SK-N-MC (cell line): ENCODE results near the gene IGF2R.
A peak's percentile ranks its signal among the peaks of the same experiment; 100 is the strongest.

Source experiments
- DNase-seq: peaks from one replicate; pipeline ENCODE4 v3.0.0-alpha.2; 2011; ENCODE audit warnings: low read depth, low spot score
- H3K27ac ChIP-seq: fragments of 200-600 bp; sonication (generic); 2 replicates; pipeline ENCODE4 v1.5.1; 2016; ENCODE audit warnings: mixed run types
- H3K36me3 ChIP-seq: fragments of 200-600 bp; sonication (generic); 2 replicates; pipeline ENCODE4 v1.6.1; 2017; ENCODE audit warnings: antibody characterized with exemption, low read length, mixed read lengths; ENCODE audit not compliant: insufficient read depth
- H3K4me3 ChIP-seq: fragments of 200-600 bp; sonication (generic); 2 replicates; pipeline ENCODE4 v1.5.1; 2016
- H3K9ac ChIP-seq: fragments of 200-600 bp; sonication (generic); 2 replicates; pipeline ENCODE4 v1.8.0; 2017; ENCODE audit warnings: mixed run types, mixed read lengths; ENCODE audit not compliant: insufficient read length
- H3K9me3 ChIP-seq: fragments of 200-600 bp; sonication (generic); 2 replicates; pipeline ENCODE4 v1.6.1; 2017; ENCODE audit warnings: low read depth, mild to moderate bottlenecking, antibody characterized with exemption, low read length, moderate library complexity, mixed read lengths
- EZH2 ChIP-seq: fragments of 200-600 bp; sonication (generic); IDR thresholded peaks from one replicate; pipeline ENCODE4 v1.6.1; 2017; ENCODE audit warnings: antibody characterized with exemption
- FOXP2 ChIP-seq: optimal IDR thresholded peaks from 2 replicates; pipeline ENCODE3; 2011; ENCODE audit warnings: mild to moderate bottlenecking, moderate library complexity; ENCODE audit not compliant: insufficient read depth; ENCODE audit errors: extremely low read length, control extremely low read depth
- POLR2AphosphoS5 ChIP-seq: IDR thresholded peaks from 2 replicates; pipeline ENCODE4 v1.6.1; 2012; ENCODE audit warnings: mild to moderate bottlenecking, low read depth, low read length, borderline replicate concordance

The IGF2R gene

GRCh38 chr6:159945801-159946392 lies 23.0 kb upstream of the IGF2R start:
- H3K4me3 ChIP-seq, result no peak overlapping the region
- H3K9ac ChIP-seq, result no peak overlapping the region
- no peaks in the 10 kb centered on the region for H3K36me3 ChIP-seq
- peaks cover 7% of the 10 kb centered on the region; the same call in 1 of the 2 replicates for H3K9me3 ChIP-seq
- no peak for TF ChIP-seq POLR2AphosphoS5
- no peak for TF ChIP-seq FOXP2
- no peak for TF ChIP-seq EZH2
- no peak for DNase-seq
- no peak overlapping the region for H3K27ac ChIP-seq

- Histone ChIP-seq H3K4me3 (no peak overlapping the region), H3K9ac (no peak overlapping the region), H3K27ac (no peak overlapping the region), H3K9me3 (peaks cover 7% of the 10 kb centered on the region; the same call in 1 of the 2 replicates), H3K36me3 (no peaks in the 10 kb centered on the region)
- DNase-seq, result no peak
- TF ChIP-seq FOXP2, result no peak
- no peak for TF ChIP-seq POLR2AphosphoS5
- no peak for TF ChIP-seq EZH2
Observed at GRCh38 chr6:159946912-159947311, 22.0 kb upstream of the IGF2R start.

GRCh38 chr6:159948199-159948598 lies 20.7 kb upstream of the IGF2R start:
- Histone ChIP-seq H3K36me3 (no peaks in the 10 kb centered on the region), H3K9me3 (peaks cover 7% of the 10 kb centered on the region; the same call in 1 of the 2 replicates), H3K9ac (no peak overlapping the region), H3K27ac (no peak overlapping the region), H3K4me3 (no peak overlapping the region)
- TF ChIP-seq FOXP2 (no peak), POLR2AphosphoS5 (no peak), EZH2 (no peak)
- no peak for DNase-seq

- no peak for DNase-seq
- Histone ChIP-seq H3K9ac (no peak overlapping the region), H3K36me3 (no peaks in the 10 kb centered on the region), H3K9me3 (no peaks in the 10 kb centered on the region), H3K27ac (no peak overlapping the region), H3K4me3 (no peak overlapping the region)
- TF ChIP-seq FOXP2 (no peak), POLR2AphosphoS5 (no peak), EZH2 (no peak)
Observed at GRCh38 chr6:159951772-159952171, 17.1 kb upstream of the IGF2R start.

- Histone ChIP-seq H3K4me3 (peak overlapping the region; percentile 47; the same call in 1 of the 2 replicates), H3K9ac (no peak overlapping the region), H3K9me3 (no peaks in the 10 kb centered on the region), H3K27ac (no peak overlapping the region), H3K36me3 (no peaks in the 10 kb centered on the region)
- TF ChIP-seq EZH2, result no peak
- TF ChIP-seq FOXP2, result no peak
- no peak for TF ChIP-seq POLR2AphosphoS5
- DNase-seq, result no peak
Observed at GRCh38 chr6:159952289-159953005, 16.4 kb upstream of the IGF2R start.

- Histone ChIP-seq H3K36me3 (no peaks in the 10 kb centered on the region), H3K27ac (peak overlapping the region; percentile 61), H3K4me3 (peak overlapping the region; percentile 47), H3K9ac (no peak overlapping the region), H3K9me3 (no peaks in the 10 kb centered on the region)
- peak; percentile 58 for TF ChIP-seq FOXP2
- TF ChIP-seq EZH2, result no peak
- peak; percentile 64; the same call in 1 of the 2 replicates for TF ChIP-seq POLR2AphosphoS5
- peak; percentile 96 for DNase-seq
Observed at GRCh38 chr6:159953091-159953601, 15.7 kb upstream of the IGF2R start.

- DNase-seq, result no peak
- Histone ChIP-seq H3K36me3 (no peaks in the 10 kb centered on the region), H3K4me3 (no peak overlapping the region), H3K9ac (no peak overlapping the region), H3K9me3 (no peaks in the 10 kb centered on the region), H3K27ac (no peak overlapping the region)
- TF ChIP-seq FOXP2 (no peak), POLR2AphosphoS5 (no peak), EZH2 (no peak)
Observed at GRCh38 chr6:159955945-159956361, 12.9 kb upstream of the IGF2R start.

- Histone ChIP-seq H3K4me3 (no peak overlapping the region), H3K27ac (no peak overlapping the region), H3K9ac (no peak overlapping the region), H3K9me3 (no peaks in the 10 kb centered on the region), H3K36me3 (no peaks in the 10 kb centered on the region)
- no peak for DNase-seq
- TF ChIP-seq EZH2, result no peak
- no peak for TF ChIP-seq FOXP2
- TF ChIP-seq POLR2AphosphoS5, result no peak
Observed at GRCh38 chr6:159957071-159957673, 11.7 kb upstream of the IGF2R start.
